Caco-2 (cell line): ENCODE data around the gene PTPRB. TPM values are rescaled to one million over a fixed set of nuclear protein-coding genes. Genes with fewer than 3 reads are reported as not detected.

ENCODE experiments used
- BruUV-seq: library from RNA; stranded (reverse); fragments of 400-500 nt; replicated peaks from 2 replicates; lab custom pipeline; 2021; lab: Mats Ljungman, UMichigan
- CTCF ChIA-PET: fragments of 300-600 bp; sonication (Branson Sonifier 250); formaldehyde crosslinking; loops from one replicate; lab custom pipeline; 2022; ENCODE audit warnings: antibody characterized with exemption; lab: Charles Lee
- POLR2A ChIA-PET: fragments of 300-600 bp; sonication (Branson Sonifier 250); formaldehyde crosslinking; loops from one replicate; lab custom pipeline; 2022; ENCODE audit warnings: antibody characterized with exemption; lab: Charles Lee
- DNase-seq, 2 experiments: peaks; one replicate each; pipeline versions ENCODE4 v3.0.0 to v3.0.0-alpha.2; 2020 to 2022
- H3K27me3 ChIP-seq: replicated peaks from 2 replicates; pipeline ENCODE4 v1.6.0; 2011; ENCODE audit warnings: low read length; ENCODE audit not compliant: control insufficient read depth, insufficient read depth
- H3K36me3 ChIP-seq: 2 replicates; pipeline ENCODE4 v1.5.1; 2011; ENCODE audit warnings: low read length; ENCODE audit not compliant: control insufficient read depth, insufficient read depth
- H3K4me1 ChIP-seq: fragments of 250-450 bp; sonication (Bioruptor Pico); 2 replicates; pipeline ENCODE4 v1.5.1; 2020; ENCODE audit warnings: mild to moderate bottlenecking
- H3K4me3 ChIP-seq: 2 replicates; pipeline ENCODE4 v1.5.1; 2011; ENCODE audit warnings: low read depth, mild to moderate bottlenecking, control low read depth, low read length
- H3K9me3 ChIP-seq: fragments of 250-450 bp; sonication (Bioruptor Pico); 2 replicates; pipeline ENCODE4 v1.5.1; 2020; ENCODE audit warnings: mild to moderate bottlenecking, moderate library complexity
- H3K27ac Mint-ChIP-seq: one replicate; pipeline ENCODE4 v1.8.0; 2022; ENCODE audit warnings: mixed read lengths; ENCODE audit not compliant: unreplicated experiment
- H3K27me3 Mint-ChIP-seq: one replicate; pipeline ENCODE4 v1.8.0; 2022; ENCODE audit warnings: mixed read lengths; ENCODE audit not compliant: insufficient read depth, unreplicated experiment
- H3K36me3 Mint-ChIP-seq: one replicate; pipeline ENCODE4 v1.8.0; 2022; ENCODE audit warnings: mild to moderate bottlenecking, mixed read lengths; ENCODE audit not compliant: insufficient read depth, unreplicated experiment
- H3K4me1 Mint-ChIP-seq: one replicate; pipeline ENCODE4 v1.8.0; 2022; ENCODE audit warnings: low read depth, mixed read lengths; ENCODE audit not compliant: unreplicated experiment
- H3K4me3 Mint-ChIP-seq: one replicate; pipeline ENCODE4 v1.8.0; 2022; ENCODE audit warnings: mild to moderate bottlenecking, moderate library complexity, mixed read lengths; ENCODE audit not compliant: unreplicated experiment
- H3K9me3 Mint-ChIP-seq: one replicate; pipeline ENCODE4 v1.8.0; 2022; ENCODE audit warnings: mixed read lengths; ENCODE audit not compliant: unreplicated experiment
- intact Hi-C: fragments of 100-400 bp; cut with micrococcal nuclease; formaldehyde crosslinking; loops from one replicate; pipeline ENCODE4 v1.10.0; 2022; ENCODE audit not compliant: unreplicated experiment
- total RNA-seq: library from RNA; stranded (reverse); gene quantifications from 2 replicates; pipeline ENCODE4 v1.2.3, GENCODE V29; 2022
- TF ChIP-seq, protein P1 (sequence below), 2 experiments: fragments of 200-600 bp in 1 of 2; IDR thresholded peaks; 1 replicate in 1 of 2; 2 replicates in 1 of 2; pipeline versions ENCODE4 v1.5.1 to v1.8.0; 2011 to 2022; ENCODE audit warnings: antibody characterized with exemption in 1 of 2, control low read depth in 1 of 2, inconsistent platforms in 1 of 2, low read depth in 1 of 2, low read length in 1 of 2, mild to moderate bottlenecking in 1 of 2, moderate library complexity in 1 of 2; ENCODE audit not compliant: insufficient read depth in 1 of 2, severe bottlenecking in 1 of 2, unreplicated experiment in 1 of 2

The PTPRB gene
- total RNA-seq, 1 experiment from 2014 or later, result 0.73 TPM

DNA sequence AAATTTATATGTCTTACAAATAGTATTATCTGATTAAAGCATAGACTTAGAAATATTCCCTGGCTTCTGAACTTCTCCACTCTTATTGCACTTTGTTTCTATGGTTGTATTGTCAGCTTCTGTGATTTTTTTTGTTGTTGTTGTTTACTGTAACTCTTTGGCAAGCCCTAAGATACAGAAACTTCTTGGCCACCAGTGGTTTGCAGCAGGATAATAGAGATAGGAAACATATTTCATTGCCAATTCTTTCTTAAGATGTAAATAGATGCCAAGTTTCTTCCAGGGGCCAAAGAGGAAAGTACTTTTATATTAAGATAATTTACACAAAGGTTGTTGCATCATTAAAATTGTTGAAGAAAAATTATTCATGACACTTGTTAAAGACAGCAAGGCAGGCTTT lies 123.8 kb downstream of the PTPRB start:
- Mint-ChIP-seq H3K27me3 (peaks cover 5% of the 10 kb centered on the region), H3K4me1 (no peaks in the 10 kb centered on the region), H3K27ac (no peak overlapping the region), H3K9me3 (peaks cover 20% of the 10 kb centered on the region), H3K36me3 (no peaks in the 10 kb centered on the region), H3K4me3 (no peak overlapping the region)
- H3K4me3 ChIP-seq, result no peak overlapping the region
- H3K27me3 ChIP-seq, result no peaks in the 10 kb centered on the region
- ChIA-PET CTCF (no interaction called here), POLR2A (no interaction called here)
- intact Hi-C loops, result no loop called here
- no peaks in the 10 kb centered on the region for H3K36me3 ChIP-seq
- TF ChIP-seq, protein P1, sequence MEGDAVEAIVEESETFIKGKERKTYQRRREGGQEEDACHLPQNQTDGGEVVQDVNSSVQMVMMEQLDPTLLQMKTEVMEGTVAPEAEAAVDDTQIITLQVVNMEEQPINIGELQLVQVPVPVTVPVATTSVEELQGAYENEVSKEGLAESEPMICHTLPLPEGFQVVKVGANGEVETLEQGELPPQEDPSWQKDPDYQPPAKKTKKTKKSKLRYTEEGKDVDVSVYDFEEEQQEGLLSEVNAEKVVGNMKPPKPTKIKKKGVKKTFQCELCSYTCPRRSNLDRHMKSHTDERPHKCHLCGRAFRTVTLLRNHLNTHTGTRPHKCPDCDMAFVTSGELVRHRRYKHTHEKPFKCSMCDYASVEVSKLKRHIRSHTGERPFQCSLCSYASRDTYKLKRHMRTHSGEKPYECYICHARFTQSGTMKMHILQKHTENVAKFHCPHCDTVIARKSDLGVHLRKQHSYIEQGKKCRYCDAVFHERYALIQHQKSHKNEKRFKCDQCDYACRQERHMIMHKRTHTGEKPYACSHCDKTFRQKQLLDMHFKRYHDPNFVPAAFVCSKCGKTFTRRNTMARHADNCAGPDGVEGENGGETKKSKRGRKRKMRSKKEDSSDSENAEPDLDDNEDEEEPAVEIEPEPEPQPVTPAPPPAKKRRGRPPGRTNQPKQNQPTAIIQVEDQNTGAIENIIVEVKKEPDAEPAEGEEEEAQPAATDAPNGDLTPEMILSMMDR (IDR thresholded peaks at IDR 0.05; ENCODE audit: insufficient read depth in 1 of 2, low read depth in 1 of 2, low read length in 1 of 2, severe bottlenecking in 1 of 2, unreplicated experiment in 1 of 2), result no peak
- H3K4me1 ChIP-seq, result no peaks in the 10 kb centered on the region
- H3K9me3 ChIP-seq, result peaks cover 6% of the 10 kb centered on the region; the same call in 1 of the 2 replicates
- no peak for DNase-seq
- no TSS peak for BruUV-seq

DNA sequence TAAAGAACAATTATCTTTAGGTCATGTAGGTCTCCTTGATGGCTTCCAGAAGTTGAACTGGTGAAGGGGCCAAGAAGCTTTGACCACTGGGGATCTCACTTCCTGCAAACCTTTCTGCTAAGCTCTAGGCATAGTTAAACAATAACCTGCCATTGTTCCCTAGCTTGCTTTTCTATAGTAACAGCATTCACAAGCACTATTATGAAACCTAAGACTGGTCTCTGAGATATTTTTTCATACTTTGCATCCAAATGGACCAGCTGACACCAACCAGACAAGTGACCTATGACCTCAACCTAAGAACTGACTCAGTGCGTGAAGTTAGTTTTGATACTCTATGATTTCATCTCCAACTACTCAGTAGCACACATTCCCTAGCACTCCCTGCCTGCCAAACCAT lies 129.1 kb downstream of the PTPRB start:
- intact Hi-C loops, result no loop called here
- H3K4me3 Mint-ChIP-seq, result no peak overlapping the region
- ChIA-PET POLR2A (no interaction called here), CTCF (no interaction called here)
- TF ChIP-seq, protein P1 (IDR thresholded peaks at IDR 0.05; ENCODE audit: insufficient read depth in 1 of 2, low read depth in 1 of 2, low read length in 1 of 2, severe bottlenecking in 1 of 2, unreplicated experiment in 1 of 2), result no peak
- no peak overlapping the region for H3K27ac Mint-ChIP-seq
- peaks cover 20% of the 10 kb centered on the region for H3K9me3 Mint-ChIP-seq
- H3K36me3 ChIP-seq, result no peaks in the 10 kb centered on the region
- peaks cover 7% of the 10 kb centered on the region for H3K4me1 Mint-ChIP-seq
- peaks cover 12% of the 10 kb centered on the region; the same call in 1 of the 2 replicates for H3K9me3 ChIP-seq
- no peaks in the 10 kb centered on the region for H3K36me3 Mint-ChIP-seq
- no peaks in the 10 kb centered on the region for H3K4me1 ChIP-seq
- no peak overlapping the region for H3K4me3 ChIP-seq
- no peak for DNase-seq
- peaks cover 2% of the 10 kb centered on the region for H3K27me3 Mint-ChIP-seq
- H3K27me3 ChIP-seq, result no peaks in the 10 kb centered on the region
- no TSS peak for BruUV-seq

DNA sequence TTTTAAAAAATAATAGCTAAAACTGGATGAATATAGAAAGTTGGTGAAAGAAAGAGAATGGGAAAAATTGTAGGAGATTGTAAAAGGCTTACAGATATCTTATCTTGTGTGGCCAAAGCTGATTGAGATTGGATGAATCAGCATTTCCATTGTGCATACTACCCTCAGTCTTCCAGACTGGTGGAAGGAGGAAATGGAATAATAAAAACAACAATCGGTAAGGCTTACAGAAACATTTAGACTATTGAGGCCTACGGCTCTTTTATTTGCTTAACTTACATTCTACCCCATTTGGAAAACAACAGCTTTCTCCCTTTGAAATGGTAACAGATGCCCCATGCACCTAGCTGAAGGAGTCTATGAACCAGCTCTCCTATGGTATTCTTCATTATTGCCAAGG lies 129.8 kb downstream of the PTPRB start:
- H3K27ac Mint-ChIP-seq, result no peak overlapping the region
- peaks cover 2% of the 10 kb centered on the region for H3K27me3 Mint-ChIP-seq
- TF ChIP-seq, protein P1 (IDR thresholded peaks at IDR 0.05; ENCODE audit: insufficient read depth in 1 of 2, low read depth in 1 of 2, low read length in 1 of 2, severe bottlenecking in 1 of 2, unreplicated experiment in 1 of 2), result no peak
- H3K4me1 Mint-ChIP-seq, result peaks cover 7% of the 10 kb centered on the region
- H3K4me3 ChIP-seq, result no peak overlapping the region
- no peaks in the 10 kb centered on the region for H3K36me3 ChIP-seq
- H3K9me3 Mint-ChIP-seq, result peaks cover 20% of the 10 kb centered on the region
- POLR2A ChIA-PET, result no interaction called here
- DNase-seq, result no peak
- H3K4me1 ChIP-seq, result no peaks in the 10 kb centered on the region
- H3K9me3 ChIP-seq, result peaks cover 12% of the 10 kb centered on the region; the same call in 1 of the 2 replicates
- intact Hi-C loops, result no loop called here
- BruUV-seq, result no TSS peak
- no peaks in the 10 kb centered on the region for H3K36me3 Mint-ChIP-seq
- H3K27me3 ChIP-seq, result no peaks in the 10 kb centered on the region
- CTCF ChIA-PET, result no interaction called here
- no peak overlapping the region for H3K4me3 Mint-ChIP-seq
